ENCODE data around the gene MTREX.

The MTREX gene

GRCh38 chr5:55306641-55307382, 977 bp upstream of the MTREX start:
- Histone ChIP-seq H3K4me3 (ENCODE audit: insufficient read depth in 1 of 2, low read depth in 1 of 2, low read length in 2 of 2) (peak overlapping the region; percentile 59 to 94), H3K4me2 (ENCODE audit: low read length, poor library complexity, severe bottlenecking) (peak overlapping the region; percentile 70), H2AFZ (ENCODE audit: low read depth, low read length) (peak overlapping the region; percentile 8), H3K4me1 (ENCODE audit: control insufficient read depth, insufficient read depth, low read depth, low read length) (no peaks in the 10 kb centered on the region), H4K91ac (ENCODE audit: low read length) (peak overlapping the region; percentile 31), H2BK15ac (ENCODE audit: low read depth, poor library complexity, severe bottlenecking) (no peak overlapping the region), H3K14ac (ENCODE audit: low read length in 2 of 2) (peak overlapping the region in 1 of 2 experiments; percentile 69), H2BK12ac (ENCODE audit: low read length in 2 of 2) (no peak overlapping the region), H3K9ac (ENCODE audit: low read length) (peak overlapping the region; percentile 99), H2BK5ac (ENCODE audit: low read depth, low read length, poor library complexity, severe bottlenecking) (no peak overlapping the region), H3K18ac (ENCODE audit: low read depth in 1 of 2, low read length in 2 of 2) (peak overlapping the region in 1 of 2 experiments; percentile 44), H4K8ac (ENCODE audit: low read length) (no peak overlapping the region), H3K79me1 (replicated peaks; ENCODE audit: low read length, poor library complexity, severe bottlenecking) (peaks cover 2% of the 10 kb centered on the region), H3K27ac (ENCODE audit: low read length, poor library complexity, severe bottlenecking) (peak overlapping the region; percentile 96), H3K36me3 (ENCODE audit: control insufficient read depth in 1 of 2, insufficient read depth in 2 of 2, low read depth in 1 of 2, low read length in 2 of 2) (peaks cover 0 to 6% of the 10 kb centered on the region in 2 experiments), H3K23ac (ENCODE audit: low read length in 2 of 2) (peak overlapping the region in 1 of 2 experiments; percentile 70), H2BK120ac (ENCODE audit: low read depth, low read length) (no peak overlapping the region), H3K9me3 (ENCODE audit: control insufficient read depth, low read length) (no peaks in the 10 kb centered on the region), H2AK5ac (ENCODE audit: low read length, severe bottlenecking) (no peak overlapping the region), H3K27me3 (ENCODE audit: control insufficient read depth in 1 of 2, insufficient read depth in 1 of 2, low read length in 2 of 2) (no peaks in the 10 kb centered on the region), H3K4ac (ENCODE audit: low read depth in 1 of 2, low read length in 2 of 2) (peak overlapping the region; percentile 19 to 49)
- WGBS = 28% methylated on average over 12 of the region's 12 CpGs
- peak; percentile 18 for DNase-seq

- Histone ChIP-seq H2BK5ac (ENCODE audit: low read depth, low read length, poor library complexity, severe bottlenecking) (peak overlapping the region; percentile 19), H3K36me3 (ENCODE audit: control insufficient read depth in 1 of 2, insufficient read depth in 2 of 2, low read depth in 1 of 2, low read length in 2 of 2) (no peaks in the 10 kb centered on the region), H4K8ac (ENCODE audit: low read length) (peak overlapping the region; percentile 8), H3K4ac (ENCODE audit: low read depth in 1 of 2, low read length in 2 of 2) (peak overlapping the region in 1 of 2 experiments; percentile 77), H3K9ac (ENCODE audit: low read length) (peak overlapping the region; percentile 99), H3K9me3 (ENCODE audit: control insufficient read depth, low read length) (no peaks in the 10 kb centered on the region), H3K79me1 (replicated peaks; ENCODE audit: low read length, poor library complexity, severe bottlenecking) (peaks cover 2% of the 10 kb centered on the region), H3K27ac (ENCODE audit: low read length, poor library complexity, severe bottlenecking) (peak overlapping the region; percentile 96), H2BK12ac (ENCODE audit: low read length in 2 of 2) (no peak overlapping the region), H3K18ac (ENCODE audit: low read depth in 1 of 2, low read length in 2 of 2) (no peak overlapping the region), H4K91ac (ENCODE audit: low read length) (no peak overlapping the region), H3K23ac (ENCODE audit: low read length in 2 of 2) (no peak overlapping the region), H3K27me3 (ENCODE audit: control insufficient read depth in 1 of 2, insufficient read depth in 1 of 2, low read length in 2 of 2) (no peaks in the 10 kb centered on the region), H3K4me1 (ENCODE audit: control insufficient read depth, insufficient read depth, low read depth, low read length) (peaks cover 1% of the 10 kb centered on the region), H2AFZ (ENCODE audit: low read depth, low read length) (peak overlapping the region; percentile 30), H2BK15ac (ENCODE audit: low read depth, poor library complexity, severe bottlenecking) (no peak overlapping the region), H2BK120ac (ENCODE audit: low read depth, low read length) (no peak overlapping the region), H2AK5ac (ENCODE audit: low read length, severe bottlenecking) (no peak overlapping the region), H3K4me3 (ENCODE audit: insufficient read depth in 1 of 2, low read depth in 1 of 2, low read length in 2 of 2) (peak overlapping the region; percentile 59 to 94), H3K14ac (ENCODE audit: low read length in 2 of 2) (no peak overlapping the region), H3K4me2 (ENCODE audit: low read length, poor library complexity, severe bottlenecking) (peak overlapping the region; percentile 35)
- 2% methylated on average over 11 of the region's 13 CpGs for WGBS
- DNase-seq = peak; percentile 52
These were observed 556 bp downstream of the MTREX start for GRCh38 chr5:55308254-55308836.

GRCh38 chr5:55313870-55314617, 6.3 kb downstream of the MTREX start:
- Histone ChIP-seq H3K4me2 (ENCODE audit: low read length, poor library complexity, severe bottlenecking) (no peak overlapping the region), H3K9ac (ENCODE audit: low read length) (no peak overlapping the region), H3K14ac (ENCODE audit: low read length in 2 of 2) (no peak overlapping the region), H3K27me3 (ENCODE audit: control insufficient read depth in 1 of 2, insufficient read depth in 1 of 2, low read length in 2 of 2) (no peaks in the 10 kb centered on the region), H3K27ac (ENCODE audit: low read length, poor library complexity, severe bottlenecking) (no peak overlapping the region), H2BK12ac (ENCODE audit: low read length in 2 of 2) (no peak overlapping the region), H3K79me1 (replicated peaks; ENCODE audit: low read length, poor library complexity, severe bottlenecking) (peaks cover 10% of the 10 kb centered on the region), H2BK5ac (ENCODE audit: low read depth, low read length, poor library complexity, severe bottlenecking) (no peak overlapping the region), H2AFZ (ENCODE audit: low read depth, low read length) (no peak overlapping the region), H3K4me1 (ENCODE audit: control insufficient read depth, insufficient read depth, low read depth, low read length) (peaks cover 3% of the 10 kb centered on the region), H3K9me3 (ENCODE audit: control insufficient read depth, low read length) (peaks cover 3% of the 10 kb centered on the region), H3K18ac (ENCODE audit: low read depth in 1 of 2, low read length in 2 of 2) (no peak overlapping the region), H2AK5ac (ENCODE audit: low read length, severe bottlenecking) (no peak overlapping the region), H2BK15ac (ENCODE audit: low read depth, poor library complexity, severe bottlenecking) (no peak overlapping the region), H4K91ac (ENCODE audit: low read length) (no peak overlapping the region), H3K4ac (ENCODE audit: low read depth in 1 of 2, low read length in 2 of 2) (no peak overlapping the region), H4K8ac (ENCODE audit: low read length) (no peak overlapping the region), H3K36me3 (ENCODE audit: control insufficient read depth in 1 of 2, insufficient read depth in 2 of 2, low read depth in 1 of 2, low read length in 2 of 2) (peaks cover 0 to 4% of the 10 kb centered on the region in 2 experiments), H3K4me3 (ENCODE audit: insufficient read depth in 1 of 2, low read depth in 1 of 2, low read length in 2 of 2) (no peak overlapping the region), H2BK120ac (ENCODE audit: low read depth, low read length) (no peak overlapping the region), H3K23ac (ENCODE audit: low read length in 2 of 2) (no peak overlapping the region)
- no peak for DNase-seq
- WGBS = 87% methylated on average over 4 of the region's 5 CpGs

- DNase-seq = no peak
- Histone ChIP-seq H2AFZ (ENCODE audit: low read depth, low read length) (no peak overlapping the region), H3K9ac (ENCODE audit: low read length) (no peak overlapping the region), H3K4me1 (ENCODE audit: control insufficient read depth, insufficient read depth, low read depth, low read length) (peaks cover 3% of the 10 kb centered on the region), H3K23ac (ENCODE audit: low read length in 2 of 2) (no peak overlapping the region), H3K36me3 (ENCODE audit: control insufficient read depth in 1 of 2, insufficient read depth in 2 of 2, low read depth in 1 of 2, low read length in 2 of 2) (peaks cover 0 to 4% of the 10 kb centered on the region in 2 experiments), H3K4me2 (ENCODE audit: low read length, poor library complexity, severe bottlenecking) (no peak overlapping the region), H3K9me3 (ENCODE audit: control insufficient read depth, low read length) (peaks cover 3% of the 10 kb centered on the region), H2BK5ac (ENCODE audit: low read depth, low read length, poor library complexity, severe bottlenecking) (no peak overlapping the region), H3K4ac (ENCODE audit: low read depth in 1 of 2, low read length in 2 of 2) (no peak overlapping the region), H3K14ac (ENCODE audit: low read length in 2 of 2) (no peak overlapping the region), H3K27me3 (ENCODE audit: control insufficient read depth in 1 of 2, insufficient read depth in 1 of 2, low read length in 2 of 2) (no peaks in the 10 kb centered on the region), H3K4me3 (ENCODE audit: insufficient read depth in 1 of 2, low read depth in 1 of 2, low read length in 2 of 2) (no peak overlapping the region), H2BK12ac (ENCODE audit: low read length in 2 of 2) (no peak overlapping the region), H4K91ac (ENCODE audit: low read length) (no peak overlapping the region), H2BK120ac (ENCODE audit: low read depth, low read length) (no peak overlapping the region), H2BK15ac (ENCODE audit: low read depth, poor library complexity, severe bottlenecking) (no peak overlapping the region), H4K8ac (ENCODE audit: low read length) (no peak overlapping the region), H3K18ac (ENCODE audit: low read depth in 1 of 2, low read length in 2 of 2) (no peak overlapping the region), H2AK5ac (ENCODE audit: low read length, severe bottlenecking) (no peak overlapping the region), H3K27ac (ENCODE audit: low read length, poor library complexity, severe bottlenecking) (no peak overlapping the region), H3K79me1 (replicated peaks; ENCODE audit: low read length, poor library complexity, severe bottlenecking) (peaks cover 10% of the 10 kb centered on the region)
- WGBS = 99% methylated on average over 2 of the region's 2 CpGs
These were observed 8.5 kb downstream of the MTREX start for GRCh38 chr5:55316289-55316688.
